ENCODE data around the gene MARCHF10.

MARCHF10 gene

GRCh38 chr17:62656446-62656845 lies 151.7 kb downstream of the MARCHF10 start:
- TF ChIP-seq POLR2A (IDR thresholded peaks at IDR 0.05; ENCODE audit: extremely low read depth, insufficient read length): no peak
- TF ChIP-seq, protein P1, sequence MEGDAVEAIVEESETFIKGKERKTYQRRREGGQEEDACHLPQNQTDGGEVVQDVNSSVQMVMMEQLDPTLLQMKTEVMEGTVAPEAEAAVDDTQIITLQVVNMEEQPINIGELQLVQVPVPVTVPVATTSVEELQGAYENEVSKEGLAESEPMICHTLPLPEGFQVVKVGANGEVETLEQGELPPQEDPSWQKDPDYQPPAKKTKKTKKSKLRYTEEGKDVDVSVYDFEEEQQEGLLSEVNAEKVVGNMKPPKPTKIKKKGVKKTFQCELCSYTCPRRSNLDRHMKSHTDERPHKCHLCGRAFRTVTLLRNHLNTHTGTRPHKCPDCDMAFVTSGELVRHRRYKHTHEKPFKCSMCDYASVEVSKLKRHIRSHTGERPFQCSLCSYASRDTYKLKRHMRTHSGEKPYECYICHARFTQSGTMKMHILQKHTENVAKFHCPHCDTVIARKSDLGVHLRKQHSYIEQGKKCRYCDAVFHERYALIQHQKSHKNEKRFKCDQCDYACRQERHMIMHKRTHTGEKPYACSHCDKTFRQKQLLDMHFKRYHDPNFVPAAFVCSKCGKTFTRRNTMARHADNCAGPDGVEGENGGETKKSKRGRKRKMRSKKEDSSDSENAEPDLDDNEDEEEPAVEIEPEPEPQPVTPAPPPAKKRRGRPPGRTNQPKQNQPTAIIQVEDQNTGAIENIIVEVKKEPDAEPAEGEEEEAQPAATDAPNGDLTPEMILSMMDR (IDR thresholded peaks at IDR 0.05; ENCODE audit: low read depth, low read length): no peak
- no peak for TF ChIP-seq MYC (IDR thresholded peaks at IDR 0.05; ENCODE audit: low read depth, low read length)
- TF ChIP-seq, protein P2, sequence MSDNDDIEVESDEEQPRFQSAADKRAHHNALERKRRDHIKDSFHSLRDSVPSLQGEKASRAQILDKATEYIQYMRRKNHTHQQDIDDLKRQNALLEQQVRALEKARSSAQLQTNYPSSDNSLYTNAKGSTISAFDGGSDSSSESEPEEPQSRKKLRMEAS (IDR thresholded peaks at IDR 0.05; ENCODE audit: low read depth, low read length): no peak
- DNase-seq (ENCODE audit: low read depth): no peak
- no peak overlapping the region for H3K4me3 ChIP-seq (ENCODE audit: low read depth, low read length)

DNA sequence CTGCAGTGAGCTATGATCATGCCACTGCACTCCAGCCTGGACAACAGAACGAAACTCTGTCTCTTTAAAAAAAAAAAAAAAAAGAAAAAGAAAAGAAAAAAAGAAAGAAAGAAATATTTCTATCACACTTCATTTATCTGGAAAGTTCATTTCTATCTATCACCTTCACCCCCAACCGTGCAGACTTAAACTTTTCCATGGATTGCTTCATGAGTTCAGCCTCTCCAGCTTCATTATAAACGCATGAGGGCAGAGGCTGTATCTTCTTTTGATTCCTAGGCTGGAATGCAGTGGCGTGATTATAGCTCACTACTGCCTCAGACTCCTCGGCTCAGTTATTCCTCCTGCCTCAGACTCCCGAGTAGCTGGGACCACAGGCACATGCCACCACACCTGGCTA lies 152.5 kb downstream of the MARCHF10 start:
- no peak overlapping the region for H3K4me3 ChIP-seq (ENCODE audit: low read depth, low read length)
- TF ChIP-seq, protein P2 (IDR thresholded peaks at IDR 0.05; ENCODE audit: low read depth, low read length): no peak
- TF ChIP-seq POLR2A (IDR thresholded peaks at IDR 0.05; ENCODE audit: extremely low read depth, insufficient read length): no peak
- TF ChIP-seq MYC (IDR thresholded peaks at IDR 0.05; ENCODE audit: low read depth, low read length): no peak
- TF ChIP-seq, protein P1 (IDR thresholded peaks at IDR 0.05; ENCODE audit: low read depth, low read length): no peak
- DNase-seq (ENCODE audit: low read depth): no peak

DNA sequence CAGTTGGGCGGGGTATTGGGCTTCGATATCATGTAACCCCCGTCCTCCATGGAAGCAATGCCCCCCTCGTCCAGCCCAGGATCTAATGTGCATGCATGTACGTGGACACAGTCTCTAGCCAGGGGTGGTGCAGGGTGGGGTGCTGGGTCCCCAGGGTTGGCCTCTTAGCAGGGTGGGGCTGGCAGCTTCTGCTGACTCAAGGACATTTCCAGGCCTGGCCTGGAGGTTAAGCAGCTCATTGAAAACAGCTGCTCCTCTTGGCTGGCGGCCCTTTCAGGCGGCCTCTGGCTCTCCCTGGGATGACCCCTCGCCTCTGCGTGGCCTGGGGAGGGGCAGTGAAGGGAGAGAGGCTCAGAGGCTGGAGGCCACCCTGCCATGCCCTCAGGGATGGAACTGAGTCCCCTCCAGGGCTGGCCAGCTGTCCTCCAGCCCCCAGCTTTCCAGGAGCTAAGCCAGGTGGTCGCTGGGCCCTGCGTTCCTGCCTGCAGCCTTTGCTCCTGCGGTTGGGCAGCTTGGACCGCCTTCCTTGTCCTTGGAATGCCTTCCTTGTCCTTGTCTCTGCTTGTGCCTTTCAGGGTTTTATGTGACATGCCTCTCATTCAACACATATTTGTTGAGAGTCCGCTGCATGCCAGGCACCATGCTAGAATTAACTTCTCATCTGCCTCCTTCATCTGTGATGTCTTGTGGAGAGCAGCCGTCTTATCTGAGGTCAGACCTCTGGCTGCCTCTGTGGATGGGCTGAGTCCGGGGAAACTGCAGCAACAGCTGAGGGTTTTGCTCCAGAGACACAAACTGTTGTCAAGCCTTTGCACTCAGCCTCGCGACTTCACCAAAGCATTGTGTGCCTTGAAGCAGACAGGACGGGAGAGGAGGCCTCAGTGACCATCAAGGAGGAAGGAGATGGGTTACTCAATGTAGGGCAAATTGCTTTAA lies 154.0 kb downstream of the MARCHF10 start:
- H3K4me3 ChIP-seq (ENCODE audit: low read depth, low read length): no peak overlapping the region
- peak; percentile 30 for DNase-seq (ENCODE audit: low read depth)

GRCh38 chr17:62653002-62653825 lies 154.9 kb downstream of the MARCHF10 start:
- H3K4me3 ChIP-seq (ENCODE audit: low read depth, low read length): peak overlapping the region; percentile 56
- TF ChIP-seq, protein P1 (IDR thresholded peaks at IDR 0.05; ENCODE audit: low read depth, low read length): no peak
- TF ChIP-seq, protein P2 (IDR thresholded peaks at IDR 0.05; ENCODE audit: low read depth, low read length): peak; percentile 13; the same call in 1 of the 2 replicates
- TF ChIP-seq POLR2A (IDR thresholded peaks at IDR 0.05; ENCODE audit: extremely low read depth, insufficient read length) (peak; percentile 45), MYC (IDR thresholded peaks at IDR 0.05; ENCODE audit: low read depth, low read length) (0 out of 2 replicates have a peak, but pooled peaks have one; percentile 12)
- DNase-seq (ENCODE audit: low read depth): peak; percentile 89

More for the DNA sequence above, 154.0 kb downstream of the MARCHF10 start:
- TF ChIP-seq, protein P2 (IDR thresholded peaks at IDR 0.05; ENCODE audit: low read depth, low read length): no peak
- TF ChIP-seq MYC (IDR thresholded peaks at IDR 0.05; ENCODE audit: low read depth, low read length): peak; percentile 40; the same call in 1 of the 2 replicates

DNA sequence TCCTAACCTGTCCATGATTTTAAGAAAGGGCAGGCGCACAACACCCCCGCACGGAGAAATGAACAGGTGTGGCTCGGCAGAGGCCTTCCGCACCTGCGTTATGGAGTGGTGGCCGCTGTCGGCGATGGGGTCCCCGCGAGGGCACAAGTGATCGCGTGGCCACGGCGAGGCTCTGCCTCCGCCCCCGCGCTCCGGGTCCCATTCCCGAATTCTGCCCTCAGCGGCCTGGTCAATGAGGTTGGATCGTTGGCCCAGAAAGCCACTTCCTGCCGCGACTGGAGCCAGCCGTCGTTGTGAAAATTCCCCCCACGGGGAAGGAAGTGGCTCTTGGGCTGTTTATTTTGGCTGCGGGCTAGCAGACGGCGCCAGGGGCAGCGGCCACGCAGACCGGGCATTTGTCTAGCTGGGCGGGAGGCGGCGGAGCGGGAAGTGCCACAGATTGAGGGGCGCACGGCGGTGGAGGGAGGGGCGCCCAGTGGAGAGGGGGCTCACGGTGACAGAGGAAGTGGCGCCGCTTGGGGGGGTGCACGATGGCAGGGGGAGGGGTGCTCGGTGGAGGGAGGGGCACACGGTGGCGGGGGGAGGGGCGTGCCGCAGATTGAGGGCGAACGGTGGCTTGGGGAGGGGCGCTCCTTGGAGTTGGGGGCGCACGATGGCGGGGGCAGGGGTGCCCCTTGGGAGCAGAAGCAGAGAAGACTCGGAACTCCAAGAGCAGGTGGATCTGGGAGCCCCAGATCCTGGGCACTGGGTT lies 155.7 kb downstream of the MARCHF10 start:
- H3K4me3 ChIP-seq (ENCODE audit: low read depth, low read length): peak overlapping the region; percentile 56
- TF ChIP-seq MYC (IDR thresholded peaks at IDR 0.05; ENCODE audit: low read depth, low read length) (peak; percentile 82), POLR2A (IDR thresholded peaks at IDR 0.05; ENCODE audit: extremely low read depth, insufficient read length) (peak; percentile 25)
- TF ChIP-seq, protein P1 (IDR thresholded peaks at IDR 0.05; ENCODE audit: low read depth, low read length): no peak
- TF ChIP-seq, protein P2 (IDR thresholded peaks at IDR 0.05; ENCODE audit: low read depth, low read length): peak; percentile 51; the same call in 1 of the 2 replicates
- DNase-seq (ENCODE audit: low read depth): peak; percentile 91

Data from NB4 (cell line).